Camera-type eye (tissue), 1 donor: Measurements from ENCODE around the gene OR4M2. TPM values are rescaled to one million over a fixed set of nuclear protein-coding genes. Genes with fewer than 3 reads are reported as not detected.

Source experiments
- total RNA-seq: library from RNA; depleted of rRNA; stranded (reverse); fragments of >200 nt; gene quantifications from one replicate; pipeline ENCODE4 v1.2.3, GENCODE V29; 2014

OR4M2 gene, protein sequence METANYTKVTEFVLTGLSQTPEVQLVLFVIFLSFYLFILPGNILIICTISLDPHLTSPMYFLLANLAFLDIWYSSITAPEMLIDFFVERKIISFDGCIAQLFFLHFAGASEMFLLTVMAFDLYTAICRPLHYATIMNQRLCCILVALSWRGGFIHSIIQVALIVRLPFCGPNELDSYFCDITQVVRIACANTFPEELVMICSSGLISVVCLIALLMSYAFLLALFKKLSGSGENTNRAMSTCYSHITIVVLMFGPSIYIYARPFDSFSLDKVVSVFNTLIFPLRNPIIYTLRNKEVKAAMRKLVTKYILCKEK
- not detected for total RNA-seq

DNA sequence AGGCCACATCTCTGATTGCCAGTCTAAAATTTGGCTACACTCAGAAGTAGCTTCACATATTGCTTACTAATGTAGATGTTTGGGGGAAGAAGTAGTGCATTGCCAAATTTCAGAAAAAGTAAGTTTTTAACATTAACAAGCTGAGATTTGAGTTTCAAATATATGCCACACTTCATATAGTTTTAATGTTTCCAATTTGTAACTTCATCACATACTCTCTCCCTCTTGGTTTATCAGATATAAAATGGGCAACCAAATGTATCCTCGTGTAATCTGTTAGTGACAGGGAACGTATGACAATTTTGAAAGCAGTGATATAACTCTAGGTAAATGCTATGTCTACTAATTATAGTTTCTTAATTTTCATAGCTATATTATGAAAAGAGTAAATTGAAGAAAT lies at the start of gene OR4M2:
OR4M2 (plus strand) TSS at position 301 of the 400 bp plus-strand sequence; CDS start at position 399, 98 bp downstream.

Other genes starting within 250 kb of the OR4M2 start
- gene POTEB, start 202.8 kb upstream of the OR4M2 start, total RNA-seq = not detected